GM18507 (cell line): Measurements from ENCODE around the gene ZNF74.
A peak's percentile ranks its signal among the peaks of the same experiment; 100 is the strongest.

Source experiments
- DNase-seq: peaks from one replicate; pipeline ENCODE4 v3.0.0; 2011; ENCODE audit warnings: low read depth; ENCODE audit not compliant: insufficient read length; ENCODE audit errors: extremely low spot score
- FAIRE-seq: peaks from 2 replicates; lab custom pipeline; 2011; peaks lifted over from hg19 to GRCh38; lab: Jason Lieb, UNC

ZNF74 gene

DNA sequence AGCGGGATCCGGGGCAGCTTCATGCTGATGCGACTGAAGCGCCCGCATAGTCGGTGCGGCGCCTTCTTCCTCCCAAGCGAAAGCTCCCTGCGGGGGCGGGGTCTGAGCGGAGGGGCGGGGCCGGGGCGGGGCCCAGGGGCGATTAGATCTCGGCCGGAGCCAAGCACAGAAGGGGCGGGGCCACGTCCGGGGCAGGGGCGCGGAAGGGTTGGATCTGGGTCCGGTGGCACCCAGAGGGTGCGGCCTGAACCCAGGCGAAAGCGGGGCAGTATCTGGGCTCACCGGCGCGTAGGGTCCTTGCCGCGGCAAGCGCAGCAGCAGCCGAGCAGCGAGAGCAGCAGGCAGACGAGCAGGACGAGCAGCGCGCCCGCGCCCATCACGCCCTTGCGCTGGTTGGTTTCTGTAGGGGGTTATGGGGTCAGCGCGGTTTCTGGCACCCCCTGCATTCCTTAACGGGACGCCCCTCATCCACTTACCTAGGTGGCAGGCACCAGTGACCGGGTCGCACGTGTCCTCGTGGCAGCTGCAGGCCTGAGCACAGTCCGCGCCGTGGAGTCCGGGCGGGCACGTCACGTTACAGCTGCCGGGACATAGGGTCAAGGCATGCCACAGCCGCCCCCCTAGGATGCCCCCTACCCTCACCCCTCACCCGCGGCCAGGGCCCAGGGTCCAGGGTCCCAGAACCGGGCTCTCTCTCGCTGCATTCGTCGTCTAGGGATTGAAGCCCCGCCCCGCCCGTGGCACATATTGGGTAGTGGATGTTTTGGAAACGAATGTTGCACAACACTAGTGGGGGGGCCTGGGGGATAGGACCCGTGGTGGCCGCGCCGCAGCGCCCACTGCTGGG, 35.5 kb downstream of the ZNF74 start:
- peak; percentile 76 for DNase-seq
- peak; percentile 59 for FAIRE-seq

DNA sequence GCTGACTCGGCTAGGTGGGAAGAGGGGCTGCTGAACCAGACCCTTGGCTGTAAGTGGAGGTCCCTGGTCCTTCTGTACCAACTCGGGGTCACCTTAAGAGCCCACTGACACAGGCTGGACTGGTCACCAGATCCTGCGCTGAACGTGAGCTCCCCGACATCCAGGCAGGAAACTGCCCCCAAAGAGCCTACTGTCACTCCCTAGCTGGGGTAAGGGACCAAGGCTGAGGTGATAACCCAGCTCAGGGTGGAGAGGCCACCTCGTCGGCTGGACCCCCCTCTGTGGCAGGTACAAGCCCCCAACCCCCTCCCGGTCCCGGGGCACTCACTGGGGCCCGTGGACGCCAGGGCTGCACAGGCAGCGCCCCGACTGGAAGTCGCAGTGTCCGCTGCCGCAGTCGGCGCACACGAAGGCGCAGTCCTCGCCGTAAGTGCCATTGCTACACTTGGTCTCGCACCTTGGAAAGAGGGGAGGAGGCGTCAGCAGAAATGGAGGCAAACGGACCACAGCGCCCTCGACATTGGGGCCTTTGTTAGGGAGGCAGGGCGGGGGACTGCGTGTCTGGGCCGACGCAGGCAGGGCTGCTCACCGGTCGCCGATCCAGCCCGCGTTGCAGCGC, 36.3 kb downstream of the ZNF74 start:
- no peak for FAIRE-seq

DNA sequence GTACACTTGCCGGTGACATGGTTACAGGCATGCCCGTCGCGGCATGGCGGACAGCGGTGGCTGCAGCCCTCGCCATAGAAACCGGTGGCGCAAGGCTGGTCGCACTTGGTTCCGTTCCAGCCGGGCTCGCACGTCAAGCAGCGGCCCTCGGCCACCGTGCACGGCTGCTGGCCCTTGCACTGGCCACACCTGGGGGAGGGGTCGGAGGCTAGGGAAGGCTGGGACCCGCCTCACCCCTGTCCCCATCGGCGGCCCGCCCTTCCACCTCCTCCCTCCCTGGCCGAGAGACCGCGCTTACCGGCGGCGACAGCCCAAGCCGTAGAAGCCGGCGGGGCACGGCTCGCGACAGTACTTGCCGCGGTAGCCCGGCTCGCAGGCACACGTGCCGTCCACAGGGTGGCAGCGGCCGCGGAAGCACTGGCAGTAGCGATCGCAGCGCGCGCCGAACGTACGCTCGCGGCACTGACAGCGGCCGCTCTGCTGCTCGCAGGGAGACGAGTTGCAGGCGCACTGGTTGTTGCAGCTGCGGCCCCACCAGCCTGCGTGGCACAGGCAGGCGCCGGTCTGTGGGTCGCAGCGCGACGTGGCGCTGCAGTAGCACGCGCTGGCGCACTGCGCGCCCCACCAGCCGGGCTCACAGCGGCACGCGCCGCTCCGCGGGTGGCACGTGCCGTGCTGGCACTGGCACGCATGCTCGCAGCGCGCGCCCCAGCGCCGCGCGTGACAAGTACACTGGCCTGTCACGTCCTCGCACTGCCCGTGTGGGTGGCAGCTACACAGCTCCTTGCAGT, 37.0 kb downstream of the ZNF74 start:
- no peak for FAIRE-seq
- no peak for DNase-seq

More for the DNA sequence above, 36.3 kb downstream of the ZNF74 start:
- DNase-seq, result no peak

DNA sequence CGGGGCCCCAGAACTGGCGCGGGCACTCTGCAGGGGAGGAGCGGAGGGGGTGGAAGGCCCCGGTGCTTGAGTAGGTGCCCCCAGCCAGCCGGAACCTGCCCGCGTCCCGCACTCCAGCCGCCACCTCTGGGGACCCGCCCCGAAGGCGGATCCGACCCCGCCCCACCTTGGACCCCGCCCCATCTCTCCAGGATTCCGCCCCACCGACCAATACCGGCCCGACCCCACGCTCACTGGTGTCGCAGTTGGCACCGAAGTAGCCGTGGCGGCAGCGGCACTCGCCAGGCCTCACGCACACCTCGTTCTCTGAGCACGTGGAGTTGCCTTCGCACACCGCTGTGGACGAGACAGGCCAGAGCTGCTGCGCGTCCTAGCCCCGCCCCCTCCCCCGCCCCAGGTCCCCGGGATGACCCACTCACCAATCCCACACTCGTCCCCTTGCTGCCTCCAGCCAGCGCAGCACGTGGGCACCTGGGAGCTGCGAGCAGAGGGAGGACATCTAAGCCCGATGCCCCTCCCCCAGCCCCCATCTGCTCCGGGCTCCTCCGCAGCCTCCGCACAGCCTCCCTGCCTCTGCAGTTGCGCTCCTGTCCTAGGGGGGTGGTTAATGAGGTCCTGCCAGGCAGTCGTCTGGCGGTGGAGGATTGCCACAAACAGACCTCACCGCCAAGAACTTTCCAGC, 37.7 kb downstream of the ZNF74 start:
- FAIRE-seq (no peak), DNase-seq (no peak)

DNA sequence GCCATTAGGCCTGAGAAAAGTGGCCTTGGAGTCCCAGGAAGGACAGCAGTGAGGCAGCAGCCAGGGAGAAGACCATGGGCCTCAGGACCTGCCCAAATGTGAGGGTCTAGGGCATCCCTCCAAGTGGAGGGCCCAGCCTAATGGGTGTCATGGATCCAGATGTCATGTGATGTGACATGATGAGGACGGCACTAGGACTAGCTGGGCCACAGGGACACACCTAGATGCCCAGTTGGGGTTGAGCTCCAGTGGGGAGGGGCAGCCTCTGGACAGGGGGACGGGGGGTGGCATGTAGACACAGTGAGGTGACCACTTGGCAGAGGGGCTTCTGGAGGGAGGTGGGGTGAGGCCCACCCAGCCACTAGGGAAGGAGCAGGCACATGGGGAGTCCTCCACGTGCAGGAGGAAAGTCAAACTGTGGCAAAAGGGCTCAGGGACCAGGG, 38.3 kb downstream of the ZNF74 start:
- FAIRE-seq (no peak), DNase-seq (no peak)

DNA sequence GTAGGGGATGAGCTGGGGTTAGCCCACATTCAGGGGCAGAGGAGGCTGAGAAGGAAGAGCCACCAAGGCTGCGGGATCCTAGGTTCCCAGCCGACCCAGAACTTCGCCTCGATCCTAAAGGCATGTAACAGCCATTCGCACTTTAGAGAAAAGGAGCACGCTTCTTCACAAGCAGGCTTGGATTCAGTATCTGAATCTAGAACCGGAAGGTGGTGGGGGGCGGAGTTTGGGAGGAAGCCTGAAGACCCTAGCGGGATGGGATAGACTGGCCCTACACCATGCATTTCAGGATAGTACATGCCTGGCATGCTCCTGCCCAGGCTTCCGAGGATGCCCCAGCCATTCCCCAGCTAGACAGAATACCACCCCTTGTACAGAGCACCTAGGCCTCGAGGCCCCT, 39.2 kb downstream of the ZNF74 start:
- DNase-seq, result no peak
- FAIRE-seq, result no peak

DNA sequence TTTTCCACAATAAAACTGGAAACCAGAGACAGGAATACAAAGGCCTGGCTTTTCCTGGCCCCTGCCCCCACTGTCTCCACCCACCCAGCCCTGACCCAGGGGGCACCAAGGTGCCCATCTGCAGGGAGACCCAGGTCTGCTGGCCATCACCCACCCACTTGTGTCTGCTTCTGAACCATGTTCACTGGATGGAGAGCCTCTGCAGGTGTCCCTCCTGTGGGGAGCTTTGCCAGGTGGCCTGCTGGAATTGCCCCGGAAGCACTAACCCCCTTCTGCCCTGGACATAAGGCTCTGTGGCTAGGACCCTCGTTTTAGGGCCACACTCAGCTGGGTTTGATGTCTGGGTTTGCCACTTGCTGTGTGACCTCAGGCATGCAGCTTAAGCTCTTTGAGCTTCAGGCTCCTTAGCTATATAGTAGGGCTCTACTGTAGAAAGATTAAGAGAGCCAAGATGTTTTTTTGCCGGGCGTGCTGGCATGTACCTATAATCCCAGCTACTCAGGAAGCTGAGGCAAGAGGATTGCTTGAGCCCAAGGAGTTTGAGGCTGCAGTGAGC, 39.8 kb downstream of the ZNF74 start:
- FAIRE-seq (no peak), DNase-seq (no peak)

DNA sequence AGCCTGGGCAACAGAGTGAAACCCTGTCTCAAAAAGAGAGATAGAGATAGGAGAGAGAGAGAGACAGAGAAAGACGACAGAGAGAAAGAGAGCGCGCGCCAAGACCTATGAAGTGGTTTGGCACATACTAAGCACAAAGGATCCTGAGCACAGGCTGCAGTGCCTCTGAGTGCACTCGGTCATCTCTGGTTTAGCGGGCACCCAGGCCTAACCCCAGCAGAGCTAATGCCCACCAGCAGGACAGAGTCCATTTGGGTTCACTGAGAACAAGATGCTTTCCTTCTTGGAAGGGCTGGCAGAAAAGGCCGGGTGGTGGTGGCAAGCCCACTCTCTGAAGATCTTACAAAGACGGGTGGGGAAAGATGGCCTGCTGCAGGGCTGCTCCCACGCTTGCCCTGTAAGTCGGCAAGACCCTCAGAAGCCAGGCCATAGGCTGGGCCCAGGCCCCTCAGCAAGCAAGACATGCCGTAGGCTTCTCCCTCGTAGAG, 40.4 kb downstream of the ZNF74 start:
- FAIRE-seq (no peak), DNase-seq (no peak)

DNA sequence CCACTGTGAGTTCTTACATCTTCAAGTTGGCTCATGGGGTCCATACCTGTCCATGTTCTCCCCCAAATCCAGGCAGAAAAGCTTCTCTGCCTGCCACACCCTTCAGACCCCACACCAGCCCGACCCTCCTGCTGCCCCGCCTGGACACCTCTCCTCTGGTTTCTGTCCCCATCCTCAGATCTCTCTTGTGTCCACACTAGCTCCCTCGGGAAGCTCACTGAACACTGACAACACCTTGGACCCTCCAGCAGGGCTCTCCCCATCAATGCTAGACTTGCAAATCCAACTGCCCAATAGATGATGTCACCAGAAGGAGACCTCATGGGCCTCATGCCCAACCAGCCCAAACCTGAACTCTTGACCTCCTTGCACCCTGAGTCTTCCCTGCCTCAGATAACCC, 40.8 kb downstream of the ZNF74 start:
- FAIRE-seq (no peak), DNase-seq (no peak)

DNA sequence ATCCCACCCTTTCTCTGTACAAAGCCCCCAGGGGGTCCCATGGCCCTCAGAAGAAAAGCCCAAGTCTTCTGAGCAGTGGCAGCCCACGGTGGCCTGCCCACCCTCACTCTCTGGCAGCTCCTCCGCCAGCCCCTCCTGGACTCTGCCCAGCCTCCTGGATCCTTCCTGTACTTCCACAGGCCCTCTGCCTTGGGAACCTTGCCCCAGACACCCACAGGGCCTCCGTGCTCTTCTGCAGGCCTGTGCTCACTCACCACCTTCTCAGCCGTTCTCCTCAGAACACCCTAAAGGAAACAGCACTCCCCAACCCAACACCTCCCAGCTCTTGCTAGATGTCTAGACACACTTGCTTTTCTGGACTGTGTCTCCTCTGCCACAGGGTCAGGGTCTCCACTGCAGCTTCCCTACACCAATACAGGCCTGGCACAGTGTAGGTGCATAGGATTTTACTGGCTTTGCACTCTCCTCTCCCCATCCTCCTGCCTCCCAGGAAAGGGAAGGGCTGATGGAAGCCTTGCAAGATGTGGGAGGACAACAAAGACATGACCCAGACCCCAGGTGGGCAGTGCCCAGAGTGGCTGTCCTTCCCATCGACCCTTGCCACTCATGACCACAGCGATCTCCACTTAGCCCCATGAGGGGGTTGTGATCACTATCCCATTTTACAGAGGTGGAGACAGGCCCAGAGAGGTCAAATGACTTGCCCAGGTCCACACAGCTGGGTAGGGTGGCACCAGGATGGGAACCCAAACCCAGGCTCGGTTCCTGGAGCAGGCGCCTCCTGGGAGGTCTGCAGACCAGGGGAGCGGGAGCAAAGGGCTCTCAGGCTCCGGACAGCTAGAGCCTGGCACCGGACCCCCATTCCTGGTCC, 41.7 kb downstream of the ZNF74 start:
- no peak for DNase-seq
- FAIRE-seq, result no peak

DNA sequence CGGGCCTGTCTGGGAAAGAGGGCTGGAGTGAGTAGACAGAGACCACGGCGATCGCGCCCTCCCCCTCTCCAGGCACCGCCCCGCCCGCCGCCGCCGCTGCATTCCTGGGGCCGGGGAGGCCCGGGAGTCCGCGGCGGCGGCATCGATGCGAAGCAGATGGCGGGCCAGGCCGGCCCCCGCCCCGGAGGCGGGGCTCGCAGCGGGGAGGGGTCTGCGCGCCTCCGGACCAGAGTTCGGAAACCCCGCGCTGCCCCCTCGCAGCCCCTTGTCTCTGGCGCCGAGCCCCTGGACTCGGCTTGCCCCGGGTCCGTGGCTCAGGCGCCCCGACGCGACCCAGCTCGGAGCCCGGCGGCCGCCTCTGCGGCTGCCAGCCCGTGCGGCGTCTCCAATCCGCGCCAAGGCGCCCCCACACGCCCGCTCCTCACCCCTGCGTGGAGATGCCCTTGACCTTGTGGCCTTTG, 42.4 kb downstream of the ZNF74 start:
- FAIRE-seq (no peak), DNase-seq (no peak)

DNA sequence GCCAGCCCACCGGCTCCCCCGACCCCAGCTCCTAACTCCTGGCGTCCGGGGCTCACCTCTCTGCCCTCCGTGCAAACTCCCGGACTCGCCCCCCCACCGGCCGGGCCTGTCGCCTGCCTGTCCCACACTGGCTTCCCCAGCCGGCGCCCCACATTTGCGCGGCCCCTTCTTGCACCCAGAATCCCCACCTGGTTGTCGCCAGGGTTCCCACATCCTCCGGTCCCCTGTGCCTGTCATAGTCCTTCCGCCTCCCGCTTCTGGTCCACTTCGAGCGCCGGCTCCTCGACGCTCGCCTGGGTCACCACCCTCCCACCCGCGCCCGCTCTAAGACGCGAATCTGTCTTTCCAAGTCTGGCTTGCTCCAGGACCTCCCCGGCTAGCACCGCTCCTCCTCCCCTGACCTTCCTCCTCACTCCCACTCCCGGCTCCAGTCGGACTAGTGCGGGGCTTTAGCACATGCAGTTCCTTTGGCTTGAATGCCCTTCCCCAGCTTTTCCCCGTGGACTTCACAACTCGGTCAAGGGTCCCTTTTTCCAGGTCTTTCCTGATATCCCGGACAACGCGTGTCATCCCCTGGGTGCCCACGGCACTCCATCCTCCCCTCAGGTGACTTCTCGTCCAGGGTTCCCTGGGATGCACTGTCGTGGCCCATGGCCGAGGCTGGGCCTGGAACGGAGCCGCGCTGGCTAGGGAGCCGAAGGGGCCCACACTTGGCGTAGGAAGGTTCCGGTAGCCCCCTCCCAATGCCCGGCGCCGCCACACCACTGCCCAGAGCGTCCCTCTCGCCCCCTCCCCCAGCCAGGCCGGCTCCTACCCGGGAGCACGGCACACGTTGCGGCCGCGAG, 43.0 kb downstream of the ZNF74 start:
- no peak for DNase-seq
- no peak for FAIRE-seq

DNA sequence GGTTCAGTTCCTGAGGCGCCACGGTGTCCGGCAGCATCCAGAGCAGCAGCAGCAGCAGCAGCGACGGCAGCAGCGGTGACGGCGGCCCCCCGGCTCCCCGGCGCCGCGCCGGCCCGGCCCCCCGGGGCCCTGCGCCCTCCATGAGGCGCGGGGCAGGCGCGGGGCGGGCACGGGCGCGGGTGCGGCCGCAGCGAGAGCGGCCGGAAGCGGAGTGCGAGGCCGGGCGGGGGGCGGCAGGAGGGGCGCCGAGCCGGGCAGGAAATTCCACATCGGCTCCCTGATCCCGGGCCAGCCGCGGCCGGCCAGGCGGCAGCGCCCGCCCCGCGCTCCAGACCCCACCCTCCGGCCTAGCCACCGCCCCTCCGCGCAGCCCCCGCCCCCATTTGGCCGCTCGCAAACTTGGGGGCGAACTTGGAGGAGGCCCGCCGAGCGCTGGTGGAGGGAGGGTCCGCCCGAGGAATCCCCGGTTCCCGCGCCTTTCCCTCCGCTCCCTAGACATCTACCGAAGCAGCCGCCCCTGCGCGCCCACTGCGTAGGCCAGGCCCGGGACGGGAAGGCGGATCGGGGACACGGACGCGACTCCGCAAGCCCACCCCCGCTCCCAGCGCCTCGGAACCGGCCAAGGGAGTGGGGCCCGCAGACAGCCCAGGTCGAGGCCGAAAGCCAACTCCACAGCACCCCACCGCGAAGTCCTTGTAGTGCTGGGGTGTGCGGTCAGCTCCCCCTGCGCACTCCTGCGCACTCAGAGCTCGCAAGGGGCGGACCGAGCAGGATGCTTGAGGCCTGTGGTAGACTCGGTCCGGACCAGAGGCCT, 43.9 kb downstream of the ZNF74 start, which contains the start of gene SCARF2:
Gene SCARF2, minus strand, starts transcription at position 213 of the 814 bp plus-strand sequence. Its CDS starts 71 bp downstream, at position 142.
- no peak for FAIRE-seq
- no peak for DNase-seq

DNA sequence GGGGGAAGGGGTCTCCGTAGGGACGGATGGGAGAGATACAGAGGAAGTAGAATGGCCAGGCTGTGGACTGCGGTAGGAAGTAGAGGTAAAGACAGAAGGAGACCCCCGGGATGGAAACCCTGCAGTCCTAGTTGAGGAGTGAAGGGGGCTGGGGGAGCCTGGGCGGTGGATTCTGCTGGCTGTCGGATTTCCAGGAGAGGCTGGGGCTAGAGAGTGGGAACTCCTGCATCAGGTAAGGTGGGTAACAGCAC, 44.4 kb downstream of the ZNF74 start:
- FAIRE-seq, result no peak

DNA sequence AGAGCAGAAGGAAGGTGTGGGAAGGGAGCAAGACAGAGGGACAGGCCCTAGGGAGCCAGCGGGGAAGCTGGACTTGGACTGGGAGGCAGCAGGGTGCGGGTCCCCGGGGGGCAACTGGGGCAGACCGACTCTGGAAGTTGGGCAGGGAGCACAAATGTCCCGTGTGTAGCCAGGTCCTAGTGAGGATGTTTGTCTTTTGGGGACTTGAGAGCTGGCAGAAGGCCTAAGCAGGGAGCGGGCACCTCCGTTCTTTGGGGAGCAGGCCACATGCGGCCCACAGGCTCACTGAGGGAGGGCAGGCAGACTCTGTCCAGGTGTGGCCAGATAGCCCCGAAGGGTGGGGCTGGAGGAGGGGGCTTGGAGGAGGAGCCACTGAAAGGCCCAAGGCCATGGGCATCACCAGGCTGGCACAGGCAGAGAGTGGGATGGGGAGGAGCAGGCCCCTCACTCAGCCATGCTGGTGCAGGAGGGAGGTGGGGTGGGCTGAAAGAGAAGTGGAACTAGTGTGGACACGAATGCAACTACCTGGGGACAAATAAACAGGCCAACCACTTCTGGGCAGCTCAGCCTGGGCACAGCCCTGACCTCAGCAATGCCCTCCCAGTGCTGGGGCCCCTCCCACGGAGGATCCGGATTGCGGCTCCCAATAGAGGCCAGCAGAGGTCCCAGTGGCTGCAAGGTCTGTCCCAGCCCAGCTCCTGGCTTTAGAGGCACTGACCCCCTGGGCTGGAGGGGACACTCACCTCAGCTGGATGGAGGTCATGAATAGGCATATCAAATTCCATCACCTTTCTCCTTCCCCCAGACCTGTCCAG, 44.9 kb downstream of the ZNF74 start:
- FAIRE-seq, result no peak
- DNase-seq, result no peak

More for the DNA sequence above, 44.4 kb downstream of the ZNF74 start:
- no peak for DNase-seq

DNA sequence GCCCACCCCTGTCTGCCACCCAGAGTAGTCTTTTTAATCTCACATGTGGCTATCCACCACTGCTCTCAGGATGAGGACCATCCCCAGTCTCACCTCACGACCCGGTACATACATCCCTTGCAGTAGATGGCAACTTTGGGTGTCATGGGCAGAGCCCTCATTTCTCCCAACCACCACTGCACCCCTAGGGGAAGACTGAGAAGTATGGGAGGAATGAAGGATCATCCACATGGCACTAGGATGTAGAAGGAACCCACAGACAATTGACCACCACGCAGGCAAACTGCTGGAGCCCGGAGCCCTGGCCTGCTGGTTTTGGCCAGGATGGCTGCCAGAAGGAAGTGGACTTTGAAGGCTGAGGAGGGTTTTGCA, 45.6 kb downstream of the ZNF74 start:
- FAIRE-seq (no peak), DNase-seq (no peak)
